HepG2 (cell line): ENCODE measurements around the gene CCNJL. TPM values are rescaled to one million over a fixed set of nuclear protein-coding genes. Genes with fewer than 3 reads are reported as not detected.

Experiments
- ATAC-seq: fragments of 200-7000 bp; cut with Tn5 transposase; 3 replicates; pipeline ENCODE4 v1.9.1; 2020; ENCODE audit warnings: mild to moderate bottlenecking, moderate library complexity
- BruUV-seq: library from RNA; stranded (reverse); fragments of 400-500 nt; replicated peaks from 2 replicates; lab custom pipeline; 2021; lab: Mats Ljungman, UMichigan
- CTCF ChIA-PET: fragments of 300-600 bp; formaldehyde crosslinking; extraction: SDS; loops from one replicate; lab custom pipeline; 2021; ENCODE audit warnings: low total read pairs, inconsistent platforms, low intra/inter-chr PET ratio; lab: Yijun Ruan, JAX
- POLR2A ChIA-PET: fragments of 350-600 bp; sonication (Branson Sonifier 250); formaldehyde crosslinking; loops from one replicate; lab custom pipeline; 2020; ENCODE audit warnings: antibody characterized with exemption, inconsistent platforms; lab: Yijun Ruan, JAX
- DNase-seq: peaks from one replicate; pipeline ENCODE4 v3.0.0-alpha.2; 2015; ENCODE audit warnings: low spot score
- FAIRE-seq: peaks from 3 replicates; lab custom pipeline; 2011; peaks lifted over from hg19 to GRCh38; lab: Jason Lieb, UNC
- H2AFZ ChIP-seq: one replicate; pipeline ENCODE4 v1.6.1; 2011; ENCODE audit warnings: low read length, inconsistent platforms
- H3K27ac ChIP-seq: fragments of 300-600 bp; 3 replicates; pipeline ENCODE4 v1.8.0; 2011; ENCODE audit warnings: mixed run types, mild to moderate bottlenecking, mixed read lengths, low read length, inconsistent platforms; ENCODE audit not compliant: insufficient read depth; ENCODE audit errors: extremely low read length
- H3K27me3 ChIP-seq, 2 experiments: fragments of 200-600 bp in 1 of 2; 2 replicates in 1 of 2; 3 replicates in 1 of 2; pipeline versions ENCODE4 v1.6.0 to v1.8.0; 2011; ENCODE audit warnings: low read length in 2 of 2, mild to moderate bottlenecking in 2 of 2, moderate library complexity in 2 of 2, inconsistent platforms in 1 of 2; ENCODE audit not compliant: insufficient read depth in 2 of 2, control insufficient read depth in 1 of 2
- H3K36me3 ChIP-seq, 2 experiments: fragments of 200-600 bp in 1 of 2; replicated peaks in 1 of 2; 2 replicates in 1 of 2; 3 replicates in 1 of 2; pipeline versions ENCODE4 v1.5.1 to v1.8.0; 2011; ENCODE audit warnings: low read length in 2 of 2, inconsistent platforms in 1 of 2; ENCODE audit not compliant: insufficient read depth in 2 of 2, control insufficient read depth in 1 of 2
- H3K4me1 ChIP-seq: 2 replicates; pipeline ENCODE4 v1.5.1; 2012; ENCODE audit warnings: low read length, inconsistent platforms; ENCODE audit not compliant: insufficient read depth
- H3K4me2 ChIP-seq: 2 replicates; pipeline ENCODE4 v1.6.0; 2011; ENCODE audit warnings: low read depth, low read length, inconsistent platforms
- H3K4me3 ChIP-seq, 3 experiments: fragments of 200-600 bp in 1 of 3; sonication (generic), shearing (Covaris generic) in 1 of 3; replicated peaks in 1 of 3; 2 replicates each; pipeline ENCODE4 v1.5.1; 2011 to 2016; ENCODE audit warnings: low read length in 3 of 3, inconsistent platforms in 2 of 3, low read depth in 2 of 3, mild to moderate bottlenecking in 2 of 3, control low read depth in 1 of 3, mixed read lengths in 1 of 3; ENCODE audit not compliant: insufficient read depth in 1 of 3
- H3K79me2 ChIP-seq: one replicate; pipeline ENCODE4 v1.6.1; 2011; ENCODE audit warnings: low read length, inconsistent platforms; ENCODE audit not compliant: insufficient read depth
- H3K9ac ChIP-seq: 2 replicates; pipeline ENCODE4 v1.6.0; 2011; ENCODE audit warnings: mild to moderate bottlenecking, low read depth, low read length, inconsistent platforms; ENCODE audit not compliant: insufficient read depth
- H3K9me3 ChIP-seq: 2 replicates; pipeline ENCODE4 v1.5.1; 2012; ENCODE audit warnings: mild to moderate bottlenecking, low read length
- H4K20me1 ChIP-seq: 2 replicates; pipeline ENCODE4 v1.6.0; 2011; ENCODE audit warnings: inconsistent platforms, mild to moderate bottlenecking, low read length, moderate library complexity; ENCODE audit not compliant: insufficient read depth
- DR1 ChIP-seq: sonication (generic); formaldehyde crosslinking; IDR thresholded peaks from 2 replicates; pipeline ENCODE4 v1.8.0; 2021; ENCODE audit warnings: mild to moderate bottlenecking, missing genetic modification reagents, inconsistent platforms
- FOXJ3 ChIP-seq: sonication (generic); formaldehyde crosslinking; IDR thresholded peaks from 2 replicates; pipeline ENCODE4 v1.4.0; 2020; ENCODE audit warnings: missing genetic modification reagents, mild to moderate bottlenecking, borderline replicate concordance
- HNRNPUL1 ChIP-seq: fragments of 200-400 bp; formaldehyde crosslinking; IDR thresholded peaks from 2 replicates; pipeline ENCODE4 v1.6.1; 2017; ENCODE audit warnings: low read depth, mild to moderate bottlenecking, low read length, moderate library complexity
- MED1 ChIP-seq: sonication (generic); formaldehyde crosslinking; IDR thresholded peaks from 2 replicates; pipeline ENCODE4 v1.4.0; 2020; ENCODE audit warnings: missing genetic modification reagents
- SAFB2 ChIP-seq: sonication (generic); formaldehyde crosslinking; IDR thresholded peaks from 2 replicates; pipeline ENCODE4 v1.5.1; 2020; ENCODE audit warnings: missing genetic modification reagents, low read depth, mild to moderate bottlenecking, borderline replicate concordance
- WIZ ChIP-seq: sonication (generic); formaldehyde crosslinking; IDR thresholded peaks from 2 replicates; pipeline ENCODE4 v1.5.1; 2020; ENCODE audit warnings: mild to moderate bottlenecking, missing genetic modification reagents
- ZNF350 ChIP-seq: sonication (generic); formaldehyde crosslinking; IDR thresholded peaks from 2 replicates; pipeline ENCODE4 v1.4.0; 2020; ENCODE audit warnings: mild to moderate bottlenecking, low read depth, missing genetic modification reagents, borderline replicate concordance
- ZNF510 ChIP-seq: sonication (generic); formaldehyde crosslinking; IDR thresholded peaks from 2 replicates; pipeline ENCODE4 v1.4.0; 2020; ENCODE audit warnings: low read depth, mild to moderate bottlenecking, missing genetic modification reagents
- ZNF563 ChIP-seq: sonication (generic); formaldehyde crosslinking; IDR thresholded peaks from 2 replicates; pipeline ENCODE4 v1.8.0; 2022; ENCODE audit warnings: mild to moderate bottlenecking, moderate library complexity, missing genetic modification reagents
- ZNF614 ChIP-seq: IDR thresholded peaks from 2 replicates; pipeline ENCODE4 v1.6.1; 2018; ENCODE audit warnings: missing biosample characterization, missing genetic modification reagents, inconsistent platforms, borderline replicate concordance
- ZNF724P ChIP-seq: sonication (generic); formaldehyde crosslinking; IDR thresholded peaks from 2 replicates; pipeline ENCODE4 v1.8.0; 2022; ENCODE audit warnings: missing genetic modification reagents, borderline replicate concordance
- WGBS: methylation state at CpG from one replicate; pipeline ENCODE4 v1.1.6; 2017; ENCODE audit warnings: low lambda C conversion rate; 5-methylcytosine and 5-hydroxymethylcytosine counted together
- in situ Hi-C: cut with HindIII; loops from 2 replicates; pipeline ENCODE4 v1.10.0; 2017; ENCODE audit warnings: low pct_unique_long_range_greater_than_20kb; ENCODE audit not compliant: extremely low pct_ligation_motif_present
- intact Hi-C: fragments of 100-400 bp; cut with micrococcal nuclease; formaldehyde crosslinking; loops from one replicate; pipeline ENCODE4 v1.10.0; 2022; ENCODE audit not compliant: unreplicated experiment
- polyA plus RNA-seq, 8 experiments: library from polyadenylated mRNA; depleted of rRNA in 3 of 8; stranded (reverse) in 7 of 8; unstranded in 1 of 8; fragments of >200 nt; fragmentation: Illumina TruSeq in 4 of 8; extraction: Trizol in 4 of 8; gene quantifications; 2 replicates each; pipeline versions ENCODE4 v1.2.1 to v1.2.3, GENCODE V29; 2011 to 2016; ENCODE audit warnings: low read depth in 4 of 8, missing spikeins in 1 of 8, mixed read lengths in 1 of 8; ENCODE audit not compliant: insufficient read depth in 1 of 8
- total RNA-seq, 5 experiments: library from RNA; depleted of rRNA; stranded (reverse); fragments of >200 nt; fragmentation: Illumina TruSeq; extraction: Trizol; gene quantifications; 2 replicates each; pipeline ENCODE4 v1.2.3, GENCODE V29; 2016; ENCODE audit warnings: low read depth in 1 of 5
- TF ChIP-seq, protein P1 (sequence below): sonication (generic); formaldehyde crosslinking; IDR thresholded peaks from 2 replicates; pipeline ENCODE4 v1.4.0; 2020; ENCODE audit warnings: missing genetic modification reagents
- TF ChIP-seq, protein P2 (sequence below): sonication (generic); formaldehyde crosslinking; IDR thresholded peaks from 2 replicates; pipeline ENCODE4 v1.5.0; 2020; ENCODE audit warnings: mild to moderate bottlenecking, missing genetic modification reagents, borderline replicate concordance
- TF ChIP-seq, protein P3 (sequence below): sonication (generic); formaldehyde crosslinking; IDR thresholded peaks from 2 replicates; pipeline ENCODE4 v1.5.0; 2020; ENCODE audit warnings: missing genetic modification reagents

Gene CCNJL
- total and polyA plus RNA-seq, 2 of the 13 experiments (the other 11 are each of a cell fraction or from before 2014, with no cell fraction given): 1.6 to 4.4 TPM

DNA sequence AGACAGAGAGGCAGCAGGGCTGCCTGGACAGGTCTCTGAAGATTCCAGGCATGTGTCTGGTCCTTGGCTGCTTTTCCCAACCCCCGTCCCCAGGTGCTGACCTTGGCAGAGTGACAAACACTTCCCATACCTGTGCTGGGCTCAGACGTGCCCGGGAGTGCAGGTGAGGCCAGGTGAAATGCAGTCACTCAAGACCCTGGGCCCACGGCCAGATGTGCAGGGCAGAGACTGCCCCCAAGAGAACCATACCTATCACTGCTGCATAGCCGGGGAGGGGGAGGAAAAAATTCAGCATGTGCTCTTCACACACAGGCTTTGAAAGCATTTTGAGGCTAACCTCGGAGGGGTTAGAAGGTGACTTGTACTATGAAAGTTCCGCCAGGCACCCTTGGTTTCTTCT, 22.6 kb downstream of the CCNJL start (continued):
- no peak for TF ChIP-seq ZNF510 (CRISPR knock-in tag)
- TF ChIP-seq, protein P1, sequence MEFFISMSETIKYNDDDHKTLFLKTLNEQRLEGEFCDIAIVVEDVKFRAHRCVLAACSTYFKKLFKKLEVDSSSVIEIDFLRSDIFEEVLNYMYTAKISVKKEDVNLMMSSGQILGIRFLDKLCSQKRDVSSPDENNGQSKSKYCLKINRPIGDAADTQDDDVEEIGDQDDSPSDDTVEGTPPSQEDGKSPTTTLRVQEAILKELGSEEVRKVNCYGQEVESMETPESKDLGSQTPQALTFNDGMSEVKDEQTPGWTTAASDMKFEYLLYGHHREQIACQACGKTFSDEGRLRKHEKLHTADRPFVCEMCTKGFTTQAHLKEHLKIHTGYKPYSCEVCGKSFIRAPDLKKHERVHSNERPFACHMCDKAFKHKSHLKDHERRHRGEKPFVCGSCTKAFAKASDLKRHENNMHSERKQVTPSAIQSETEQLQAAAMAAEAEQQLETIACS: no peak
- TF ChIP-seq HNRNPUL1: no peak
- TF ChIP-seq ZNF614: no peak
- no peak for TF ChIP-seq DR1
- TF ChIP-seq ZNF563 (CRISPR knock-in tag): no peak
- no peak for TF ChIP-seq ZNF724P (CRISPR knock-in tag)

DNA sequence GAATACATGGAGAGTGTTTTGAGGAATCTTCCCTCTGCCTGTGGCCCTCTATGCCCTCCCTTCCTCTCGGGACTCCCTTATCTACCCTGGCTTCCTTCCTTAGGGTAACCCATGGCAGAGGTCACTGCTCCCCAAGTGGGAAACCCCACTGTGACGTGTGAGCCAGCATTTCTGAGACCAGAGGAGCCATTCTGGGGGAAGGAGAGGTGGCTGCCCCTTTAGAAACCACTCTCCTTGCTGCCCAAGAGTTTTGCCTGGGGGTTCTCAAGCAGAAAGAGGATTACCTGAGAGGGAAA, 23.1 kb downstream of the CCNJL start:
- 49% methylated on average over 2 of the region's 2 CpGs for WGBS

More for the DNA sequence above, 23.1 kb downstream of the CCNJL start:
- TF ChIP-seq WIZ (CRISPR knock-in tag) (no peak), FOXJ3 (CRISPR knock-in tag) (no peak), SAFB2 (CRISPR knock-in tag) (no peak), MED1 (CRISPR knock-in tag) (no peak), ZNF350 (CRISPR knock-in tag) (no peak)
- TF ChIP-seq, protein P2, sequence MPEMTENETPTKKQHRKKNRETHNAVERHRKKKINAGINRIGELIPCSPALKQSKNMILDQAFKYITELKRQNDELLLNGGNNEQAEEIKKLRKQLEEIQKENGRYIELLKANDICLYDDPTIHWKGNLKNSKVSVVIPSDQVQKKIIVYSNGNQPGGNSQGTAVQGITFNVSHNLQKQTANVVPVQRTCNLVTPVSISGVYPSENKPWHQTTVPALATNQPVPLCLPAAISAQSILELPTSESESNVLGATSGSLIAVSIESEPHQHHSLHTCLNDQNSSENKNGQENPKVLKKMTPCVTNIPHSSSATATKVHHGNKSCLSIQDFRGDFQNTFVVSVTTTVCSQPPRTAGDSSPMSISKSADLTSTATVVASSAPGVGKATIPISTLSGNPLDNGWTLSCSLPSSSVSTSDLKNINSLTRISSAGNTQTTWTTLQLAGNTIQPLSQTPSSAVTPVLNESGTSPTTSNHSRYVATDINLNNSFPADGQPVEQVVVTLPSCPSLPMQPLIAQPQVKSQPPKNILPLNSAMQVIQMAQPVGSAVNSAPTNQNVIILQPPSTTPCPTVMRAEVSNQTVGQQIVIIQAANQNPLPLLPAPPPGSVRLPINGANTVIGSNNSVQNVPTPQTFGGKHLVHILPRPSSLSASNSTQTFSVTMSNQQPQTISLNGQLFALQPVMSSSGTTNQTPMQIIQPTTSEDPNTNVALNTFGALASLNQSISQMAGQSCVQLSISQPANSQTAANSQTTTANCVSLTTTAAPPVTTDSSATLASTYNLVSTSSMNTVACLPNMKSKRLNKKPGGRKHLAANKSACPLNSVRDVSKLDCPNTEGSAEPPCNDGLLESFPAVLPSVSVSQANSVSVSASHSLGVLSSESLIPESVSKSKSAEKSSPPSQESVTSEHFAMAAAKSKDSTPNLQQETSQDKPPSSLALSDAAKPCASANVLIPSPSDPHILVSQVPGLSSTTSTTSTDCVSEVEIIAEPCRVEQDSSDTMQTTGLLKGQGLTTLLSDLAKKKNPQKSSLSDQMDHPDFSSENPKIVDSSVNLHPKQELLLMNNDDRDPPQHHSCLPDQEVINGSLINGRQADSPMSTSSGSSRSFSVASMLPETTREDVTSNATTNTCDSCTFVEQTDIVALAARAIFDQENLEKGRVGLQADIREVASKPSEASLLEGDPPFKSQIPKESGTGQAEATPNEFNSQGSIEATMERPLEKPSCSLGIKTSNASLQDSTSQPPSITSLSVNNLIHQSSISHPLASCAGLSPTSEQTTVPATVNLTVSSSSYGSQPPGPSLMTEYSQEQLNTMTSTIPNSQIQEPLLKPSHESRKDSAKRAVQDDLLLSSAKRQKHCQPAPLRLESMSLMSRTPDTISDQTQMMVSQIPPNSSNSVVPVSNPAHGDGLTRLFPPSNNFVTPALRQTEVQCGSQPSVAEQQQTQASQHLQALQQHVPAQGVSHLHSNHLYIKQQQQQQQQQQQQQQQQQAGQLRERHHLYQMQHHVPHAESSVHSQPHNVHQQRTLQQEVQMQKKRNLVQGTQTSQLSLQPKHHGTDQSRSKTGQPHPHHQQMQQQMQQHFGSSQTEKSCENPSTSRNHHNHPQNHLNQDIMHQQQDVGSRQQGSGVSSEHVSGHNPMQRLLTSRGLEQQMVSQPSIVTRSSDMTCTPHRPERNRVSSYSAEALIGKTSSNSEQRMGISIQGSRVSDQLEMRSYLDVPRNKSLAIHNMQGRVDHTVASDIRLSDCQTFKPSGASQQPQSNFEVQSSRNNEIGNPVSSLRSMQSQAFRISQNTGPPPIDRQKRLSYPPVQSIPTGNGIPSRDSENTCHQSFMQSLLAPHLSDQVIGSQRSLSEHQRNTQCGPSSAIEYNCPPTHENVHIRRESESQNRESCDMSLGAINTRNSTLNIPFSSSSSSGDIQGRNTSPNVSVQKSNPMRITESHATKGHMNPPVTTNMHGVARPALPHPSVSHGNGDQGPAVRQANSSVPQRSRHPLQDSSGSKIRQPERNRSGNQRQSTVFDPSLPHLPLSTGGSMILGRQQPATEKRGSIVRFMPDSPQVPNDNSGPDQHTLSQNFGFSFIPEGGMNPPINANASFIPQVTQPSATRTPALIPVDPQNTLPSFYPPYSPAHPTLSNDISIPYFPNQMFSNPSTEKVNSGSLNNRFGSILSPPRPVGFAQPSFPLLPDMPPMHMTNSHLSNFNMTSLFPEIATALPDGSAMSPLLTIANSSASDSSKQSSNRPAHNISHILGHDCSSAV (CRISPR knock-in tag): no peak
- TF ChIP-seq, protein P3, sequence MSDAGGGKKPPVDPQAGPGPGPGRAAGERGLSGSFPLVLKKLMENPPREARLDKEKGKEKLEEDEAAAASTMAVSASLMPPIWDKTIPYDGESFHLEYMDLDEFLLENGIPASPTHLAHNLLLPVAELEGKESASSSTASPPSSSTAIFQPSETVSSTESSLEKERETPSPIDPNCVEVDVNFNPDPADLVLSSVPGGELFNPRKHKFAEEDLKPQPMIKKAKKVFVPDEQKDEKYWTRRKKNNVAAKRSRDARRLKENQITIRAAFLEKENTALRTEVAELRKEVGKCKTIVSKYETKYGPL (CRISPR knock-in tag): no peak
- Histone ChIP-seq H3K9me3 (no peaks in the 10 kb centered on the region), H3K4me1 (peaks cover 24% of the 10 kb centered on the region), H3K36me3 (no peaks in the 10 kb centered on the region), H3K79me2 (no peaks in the 10 kb centered on the region), H2AFZ (no peak overlapping the region), H3K27ac (no peak overlapping the region), H3K27me3 (no peaks in the 10 kb centered on the region), H3K4me3 (no peak overlapping the region), H3K9ac (no peak overlapping the region), H4K20me1 (no peaks in the 10 kb centered on the region), H3K4me2 (no peak overlapping the region)
- no peak for DNase-seq
- in situ Hi-C loops (no loop called here), intact Hi-C loops (no loop called here)
- CTCF ChIA-PET: no interaction called here
- no peak for ATAC-seq
- POLR2A ChIA-PET: no interaction called here
- no peak for FAIRE-seq
- no TSS peak for BruUV-seq
